PFSK-1 (cell line): ENCODE results near the gene ZNF630.

Experiments used
- POLR2AphosphoS5 ChIP-seq: IDR thresholded peaks from 2 replicates; pipeline ENCODE4 v1.6.1; 2012; ENCODE audit warnings: low read depth, mild to moderate bottlenecking, control low read depth, low read length, moderate library complexity
- SIN3A ChIP-seq: IDR thresholded peaks from 2 replicates; pipeline ENCODE4 v1.6.1; 2012; ENCODE audit warnings: mild to moderate bottlenecking, low read length, moderate library complexity, borderline replicate concordance; ENCODE audit not compliant: insufficient read depth
- TF ChIP-seq, protein P1 (sequence below), 2 experiments: IDR thresholded peaks; 2 replicates each; pipeline versions ENCODE4 v1.6.1 to v1.8.0; 2011 to 2012; ENCODE audit warnings: low read depth in 2 of 2, low read length in 2 of 2, control low read depth in 1 of 2, inconsistent platforms in 1 of 2, mild to moderate bottlenecking in 1 of 2, moderate library complexity in 1 of 2; ENCODE audit not compliant: insufficient read depth in 1 of 2

DNA sequence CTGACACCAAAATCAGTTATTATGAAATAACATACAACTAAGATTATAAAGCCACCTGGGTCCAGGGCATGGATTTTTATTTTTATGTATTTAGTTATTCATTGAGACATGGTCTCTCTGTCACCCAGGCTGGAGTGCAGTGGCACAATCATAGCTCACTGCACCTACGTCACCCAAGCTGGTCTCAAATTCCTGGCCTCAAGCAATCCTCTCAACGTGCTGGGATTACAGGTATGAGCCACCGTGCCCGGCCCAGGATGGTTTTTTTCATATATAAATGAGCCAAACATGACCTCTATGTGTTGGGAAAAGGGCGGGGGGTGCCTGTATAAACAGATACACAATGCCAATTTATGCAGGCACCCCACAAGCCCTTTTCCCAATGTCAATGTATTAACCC, 24.6 kb downstream of the ZNF630 start:
- no peak for TF ChIP-seq POLR2AphosphoS5
- no peak for TF ChIP-seq SIN3A
- TF ChIP-seq, protein P1, sequence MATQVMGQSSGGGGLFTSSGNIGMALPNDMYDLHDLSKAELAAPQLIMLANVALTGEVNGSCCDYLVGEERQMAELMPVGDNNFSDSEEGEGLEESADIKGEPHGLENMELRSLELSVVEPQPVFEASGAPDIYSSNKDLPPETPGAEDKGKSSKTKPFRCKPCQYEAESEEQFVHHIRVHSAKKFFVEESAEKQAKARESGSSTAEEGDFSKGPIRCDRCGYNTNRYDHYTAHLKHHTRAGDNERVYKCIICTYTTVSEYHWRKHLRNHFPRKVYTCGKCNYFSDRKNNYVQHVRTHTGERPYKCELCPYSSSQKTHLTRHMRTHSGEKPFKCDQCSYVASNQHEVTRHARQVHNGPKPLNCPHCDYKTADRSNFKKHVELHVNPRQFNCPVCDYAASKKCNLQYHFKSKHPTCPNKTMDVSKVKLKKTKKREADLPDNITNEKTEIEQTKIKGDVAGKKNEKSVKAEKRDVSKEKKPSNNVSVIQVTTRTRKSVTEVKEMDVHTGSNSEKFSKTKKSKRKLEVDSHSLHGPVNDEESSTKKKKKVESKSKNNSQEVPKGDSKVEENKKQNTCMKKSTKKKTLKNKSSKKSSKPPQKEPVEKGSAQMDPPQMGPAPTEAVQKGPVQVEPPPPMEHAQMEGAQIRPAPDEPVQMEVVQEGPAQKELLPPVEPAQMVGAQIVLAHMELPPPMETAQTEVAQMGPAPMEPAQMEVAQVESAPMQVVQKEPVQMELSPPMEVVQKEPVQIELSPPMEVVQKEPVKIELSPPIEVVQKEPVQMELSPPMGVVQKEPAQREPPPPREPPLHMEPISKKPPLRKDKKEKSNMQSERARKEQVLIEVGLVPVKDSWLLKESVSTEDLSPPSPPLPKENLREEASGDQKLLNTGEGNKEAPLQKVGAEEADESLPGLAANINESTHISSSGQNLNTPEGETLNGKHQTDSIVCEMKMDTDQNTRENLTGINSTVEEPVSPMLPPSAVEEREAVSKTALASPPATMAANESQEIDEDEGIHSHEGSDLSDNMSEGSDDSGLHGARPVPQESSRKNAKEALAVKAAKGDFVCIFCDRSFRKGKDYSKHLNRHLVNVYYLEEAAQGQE (IDR thresholded peaks at IDR 0.05; ENCODE audit: insufficient read depth in 1 of 2, low read depth in 2 of 2, low read length in 2 of 2): no peak
